Activated naive CD4-positive, alpha-beta T cell treated with Interleukin-2 at 50 U/mL for 16 hours (primary cell): ENCODE data around the gene NOX5.

ENCODE experiments used
- DNase-seq: peaks from one replicate; pipeline ENCODE4 v3.0.0-alpha.2; 2020

The NOX5 gene

DNA sequence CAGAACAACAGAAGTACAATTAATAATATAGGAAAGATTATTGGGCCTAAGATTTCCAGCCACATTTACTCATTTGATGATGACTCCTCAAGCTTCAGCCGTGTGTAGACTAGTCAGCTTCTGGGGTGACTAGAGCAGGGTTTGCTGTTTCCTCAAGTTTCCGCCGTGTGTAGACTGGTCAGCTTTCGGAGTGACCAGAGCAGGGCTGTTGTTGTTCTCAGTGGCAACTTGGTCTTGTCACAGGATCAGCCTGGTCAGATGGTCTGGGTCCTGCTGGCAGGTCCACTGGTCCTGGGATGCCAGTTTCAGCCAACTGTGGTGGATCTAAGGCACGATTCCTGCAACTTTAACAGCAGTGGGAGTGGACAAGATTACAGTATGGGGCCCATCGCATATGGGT, 21.8 kb upstream of the NOX5 start:
- DNase-seq, result no peak

DNA sequence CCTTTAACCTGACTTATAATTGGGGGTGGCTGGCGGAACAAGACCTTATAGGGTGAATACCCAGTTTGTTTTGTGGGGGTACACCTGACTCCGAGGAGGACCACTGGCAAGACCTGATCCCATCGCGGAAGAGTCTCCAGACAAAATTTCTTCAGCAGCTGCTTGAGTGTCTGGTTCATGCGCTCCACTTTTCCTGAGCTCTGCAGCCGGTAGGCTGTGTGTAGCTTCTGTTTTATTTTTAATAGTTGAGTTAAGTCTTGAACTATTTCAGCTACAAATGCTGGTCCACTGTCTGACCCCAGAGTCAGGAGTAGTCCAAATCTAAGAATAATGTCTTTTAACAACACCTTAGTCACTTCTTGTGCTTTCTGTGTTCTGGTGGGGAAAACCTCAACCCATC, 21.2 kb upstream of the NOX5 start:
- DNase-seq, result no peak

DNA sequence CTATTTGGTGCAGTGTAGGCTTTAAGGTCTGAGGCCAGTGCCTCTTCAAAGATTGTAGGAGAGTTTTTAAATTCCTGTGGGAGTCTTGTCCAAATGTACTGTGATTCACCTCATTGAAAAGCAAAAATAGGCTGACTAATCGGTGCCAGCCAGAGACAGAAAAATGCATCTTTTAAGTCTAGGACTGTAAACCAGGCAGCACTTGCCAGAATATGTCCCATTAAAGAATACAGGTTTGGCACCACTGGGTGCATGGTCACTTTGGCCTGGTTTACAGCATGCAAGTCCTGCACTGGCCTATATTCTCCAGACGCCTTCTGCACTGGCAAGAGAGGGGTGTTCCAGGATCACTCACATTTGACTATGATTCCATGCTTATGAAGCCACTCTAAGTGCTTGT, 20.3 kb upstream of the NOX5 start:
- no peak for DNase-seq

DNA sequence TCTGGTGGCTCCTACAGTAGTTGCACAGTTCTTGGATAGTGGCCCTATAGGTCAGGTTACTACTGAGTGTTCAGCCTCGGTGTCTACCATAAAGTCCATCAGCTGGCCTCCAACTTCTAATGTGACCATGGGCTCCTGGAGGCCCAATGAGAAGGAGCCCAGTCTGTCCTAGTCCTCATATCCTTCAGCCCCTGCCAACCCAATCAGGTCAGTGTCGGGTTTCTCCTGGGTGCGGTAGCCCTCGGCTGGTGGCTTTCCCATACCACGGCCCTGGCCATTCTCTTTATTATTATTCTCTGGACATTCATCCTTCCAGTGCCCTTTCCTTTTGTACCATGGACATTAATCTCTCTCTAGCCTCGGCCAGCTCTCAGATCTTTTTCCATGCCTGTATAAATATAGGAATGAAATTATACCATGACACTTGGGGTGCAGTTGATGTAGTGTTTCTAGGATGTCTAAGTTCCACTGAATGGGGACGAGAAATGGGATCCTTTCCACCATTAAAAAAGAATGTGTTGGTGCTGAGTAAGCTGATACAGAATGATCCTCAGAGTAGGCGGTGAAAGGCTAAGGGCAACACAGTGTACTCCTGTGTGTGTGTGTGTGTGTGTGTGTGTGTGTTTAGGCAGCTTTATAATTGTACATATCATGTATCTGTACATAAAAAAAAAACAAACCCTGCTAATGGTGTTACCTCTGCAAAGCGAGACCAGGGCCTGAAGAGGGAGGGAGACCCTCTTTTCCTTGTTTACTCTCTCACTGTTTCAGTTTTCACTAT, 19.3 kb upstream of the NOX5 start:
- no peak for DNase-seq

DNA sequence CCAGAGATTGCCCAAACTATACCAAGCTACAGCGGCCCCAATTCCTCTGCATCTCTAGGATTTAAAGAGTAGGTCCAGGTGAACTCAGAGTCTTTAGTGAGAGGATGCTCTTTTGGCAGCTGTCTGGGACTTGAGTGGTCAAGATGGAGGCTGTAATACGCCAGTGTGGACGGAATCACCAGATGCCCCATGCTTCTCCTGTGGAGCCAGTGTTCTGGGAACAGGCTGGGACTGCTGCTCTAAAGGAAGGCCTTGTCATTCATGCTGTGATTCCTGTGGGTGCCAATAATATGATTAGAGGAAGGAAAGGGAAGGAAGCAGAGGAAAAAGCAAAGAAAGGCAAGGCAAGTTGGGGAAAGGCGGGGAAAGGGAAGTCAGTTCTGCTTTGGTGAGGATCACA, 17.4 kb upstream of the NOX5 start:
- no peak for DNase-seq

DNA sequence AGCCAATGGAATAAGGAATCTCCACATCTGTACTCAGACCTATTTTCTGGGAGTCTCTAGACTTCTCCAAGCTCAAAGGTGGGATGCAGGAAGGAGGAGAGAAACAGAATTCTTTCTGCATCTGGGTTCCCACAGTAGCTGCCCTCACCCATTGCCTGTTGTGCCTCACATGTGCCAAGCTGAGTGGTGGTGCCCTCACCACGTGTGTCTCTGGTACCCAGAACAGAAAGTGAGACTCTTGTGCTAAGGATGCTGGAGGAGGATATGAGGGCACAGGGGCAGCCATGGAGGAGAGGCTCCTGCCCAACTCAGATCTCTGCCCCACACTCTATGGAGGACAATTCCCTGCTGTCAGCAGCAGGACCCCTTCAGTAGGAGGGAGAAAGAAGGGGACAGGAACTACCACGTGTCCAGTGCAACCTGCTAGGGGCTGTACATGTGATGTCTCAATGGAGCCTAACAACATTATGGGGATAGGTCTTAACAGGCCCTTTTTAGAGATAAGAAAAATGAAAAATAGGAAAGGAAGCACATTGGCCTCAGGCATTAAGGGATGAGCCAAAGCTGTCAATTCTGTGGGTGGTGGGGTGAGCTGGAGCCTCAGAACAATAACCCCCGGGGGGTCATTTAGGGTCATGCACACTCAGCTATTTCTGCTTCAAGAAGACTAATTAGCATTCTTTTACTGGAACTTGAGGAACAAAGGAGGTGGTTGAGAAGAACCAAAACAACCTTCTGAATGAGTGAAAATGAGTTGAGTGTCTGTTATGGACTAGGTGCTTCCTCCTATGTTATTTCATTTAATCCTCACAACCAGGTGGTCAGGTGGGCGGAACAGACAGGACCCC, 16.3 kb upstream of the NOX5 start:
- no peak for DNase-seq

DNA sequence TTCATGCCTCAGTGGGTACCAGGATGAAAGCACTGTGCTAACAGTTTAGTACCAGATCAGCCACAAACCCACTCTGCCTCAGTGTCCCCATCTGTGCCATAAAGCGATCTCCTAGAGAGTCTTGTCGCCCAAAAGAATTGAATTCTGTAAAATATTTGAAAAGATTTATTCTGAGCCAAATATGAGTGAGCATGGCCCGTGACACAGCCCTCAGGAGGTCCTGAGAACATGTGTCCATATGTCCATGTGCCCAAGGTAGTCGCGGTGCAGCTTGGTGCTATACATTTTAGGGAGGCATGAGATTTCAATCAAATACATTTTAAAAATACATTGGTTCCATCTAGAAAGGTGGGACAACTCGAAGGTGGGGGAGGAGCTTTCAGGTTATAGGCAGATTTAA, 15.4 kb upstream of the NOX5 start:
- no peak for DNase-seq

DNA sequence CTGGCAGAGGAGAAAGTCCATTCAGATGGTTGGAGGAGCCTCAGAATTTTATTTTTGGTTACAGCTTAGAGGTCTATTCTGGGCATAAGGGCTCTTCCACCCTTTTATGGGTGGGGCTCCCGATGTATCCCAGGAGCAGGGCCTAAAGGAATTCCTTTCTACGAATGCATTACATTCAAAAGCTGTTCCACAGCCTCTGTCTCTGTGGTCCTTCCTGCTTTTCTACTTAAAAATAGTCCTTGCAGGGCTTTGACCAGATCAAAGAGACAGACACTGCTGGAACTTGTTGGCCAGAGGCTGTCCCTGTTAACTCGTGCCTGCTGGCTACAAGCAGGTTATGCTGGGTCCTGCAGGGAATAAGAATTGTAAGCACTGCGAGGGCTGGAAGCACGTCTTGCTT, 14.4 kb upstream of the NOX5 start:
- no peak for DNase-seq

DNA sequence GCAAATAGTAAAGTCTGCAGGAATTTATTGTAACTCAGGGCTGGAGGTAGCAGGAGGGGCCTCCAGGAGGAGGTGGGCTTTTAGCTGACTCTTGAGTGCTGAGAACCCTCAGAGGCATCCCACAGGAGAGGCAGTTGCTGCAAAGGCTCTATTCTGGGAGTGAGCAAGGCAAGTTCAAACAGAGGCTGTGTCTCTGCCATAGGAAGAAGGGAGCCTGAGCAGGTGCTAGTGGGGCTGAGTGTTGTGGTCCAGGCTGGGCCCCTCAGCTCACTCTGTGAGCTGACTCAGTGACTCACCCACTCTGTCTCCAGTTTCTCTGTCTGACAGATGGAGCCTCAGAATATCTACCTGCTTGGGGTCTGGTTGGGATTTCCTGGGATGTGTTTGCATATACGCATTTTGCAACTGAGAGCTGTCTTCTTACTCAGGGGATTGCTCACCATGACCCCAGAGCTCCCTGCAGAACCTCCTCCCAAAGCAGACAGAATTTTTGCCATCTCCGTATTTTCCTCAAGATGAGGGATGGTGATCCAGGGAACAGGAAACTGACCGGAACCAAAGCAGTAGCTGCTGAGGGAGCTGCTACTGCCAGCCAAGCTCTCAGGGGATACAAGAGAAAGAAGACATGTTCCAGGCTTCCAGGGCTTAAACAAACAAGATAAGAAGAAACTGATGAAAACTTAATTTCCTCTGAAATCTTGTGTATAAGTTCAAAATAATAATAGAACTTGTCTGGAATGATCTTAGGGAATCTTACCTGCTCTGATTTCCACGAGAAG, 13.6 kb upstream of the NOX5 start:
- no peak for DNase-seq

DNA sequence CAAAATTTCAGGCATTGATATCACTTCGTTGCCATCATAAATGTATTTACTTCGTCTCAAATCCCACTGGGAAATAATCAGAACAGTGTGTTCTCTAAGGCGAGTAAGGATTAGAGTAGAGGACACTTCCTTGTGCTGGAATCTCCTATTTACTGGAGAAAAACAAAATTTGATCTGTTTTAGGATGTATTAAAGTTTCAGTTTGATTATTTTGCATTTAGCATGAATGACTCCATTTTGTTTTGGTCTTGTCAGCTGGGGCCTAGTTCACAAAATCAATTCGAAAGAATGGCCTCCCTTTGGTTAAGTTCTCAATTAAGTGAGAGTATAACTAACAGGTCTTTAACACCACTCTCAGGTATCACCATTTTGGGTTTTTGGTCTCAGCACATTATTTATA, 11.7 kb upstream of the NOX5 start:
- DNase-seq, result no peak

DNA sequence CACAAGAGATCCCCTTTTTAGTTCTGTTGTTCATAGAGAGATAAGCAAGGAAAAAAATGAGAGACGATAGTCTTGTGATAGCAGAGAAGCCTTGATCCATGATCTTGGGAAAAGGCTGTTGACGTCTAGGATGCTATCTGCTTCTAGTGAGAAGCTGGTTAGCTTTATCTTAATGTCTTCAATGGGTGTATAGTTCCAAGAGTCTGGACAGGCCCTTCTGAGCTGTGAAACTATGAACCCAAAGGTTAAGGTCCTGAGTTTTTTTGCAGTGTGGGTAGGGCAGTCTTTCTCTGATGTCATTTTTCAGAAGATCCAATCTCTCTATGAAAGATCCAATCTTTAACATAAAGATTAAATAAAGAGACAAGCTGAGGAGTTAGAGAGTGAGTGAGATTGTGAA, 10.5 kb upstream of the NOX5 start:
- DNase-seq, result no peak

DNA sequence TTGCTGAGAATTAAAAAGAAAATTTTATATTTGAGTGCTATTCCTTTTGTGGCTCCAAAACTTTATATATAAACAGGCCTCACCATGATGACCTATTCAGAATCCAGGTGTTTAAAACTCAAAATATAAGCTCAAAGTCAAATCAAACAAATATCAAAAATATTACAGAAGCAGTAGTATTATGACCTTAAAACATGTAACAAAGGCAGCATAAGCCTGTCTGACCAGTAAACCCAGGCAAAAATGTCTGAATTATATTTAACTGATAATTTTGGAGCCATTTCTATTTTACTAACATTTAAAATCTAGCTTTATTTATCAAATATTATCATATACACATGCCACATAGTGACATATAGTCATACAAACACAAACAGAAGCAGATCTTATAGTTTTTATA, 6.4 kb upstream of the NOX5 start:
- DNase-seq, result no peak

DNA sequence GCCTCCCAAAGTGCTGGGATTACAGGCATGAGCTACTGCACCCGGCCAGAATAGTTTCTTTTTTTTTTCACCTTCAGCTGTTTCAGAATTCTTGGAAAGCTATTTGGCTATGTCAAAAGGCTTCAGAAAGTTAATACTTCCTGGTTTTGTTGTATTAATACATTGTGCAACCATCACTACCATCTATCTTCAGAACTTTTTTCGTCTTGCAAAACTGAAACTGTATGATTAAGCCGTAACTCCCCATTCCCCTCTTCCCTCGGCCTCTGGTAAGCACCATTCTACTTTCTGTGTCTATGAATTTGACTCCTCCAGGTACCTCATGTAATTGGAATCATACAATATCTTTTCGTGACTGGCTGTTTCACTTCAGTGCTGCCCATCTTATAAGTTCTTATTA, 5.2 kb upstream of the NOX5 start:
- DNase-seq, result no peak

DNA sequence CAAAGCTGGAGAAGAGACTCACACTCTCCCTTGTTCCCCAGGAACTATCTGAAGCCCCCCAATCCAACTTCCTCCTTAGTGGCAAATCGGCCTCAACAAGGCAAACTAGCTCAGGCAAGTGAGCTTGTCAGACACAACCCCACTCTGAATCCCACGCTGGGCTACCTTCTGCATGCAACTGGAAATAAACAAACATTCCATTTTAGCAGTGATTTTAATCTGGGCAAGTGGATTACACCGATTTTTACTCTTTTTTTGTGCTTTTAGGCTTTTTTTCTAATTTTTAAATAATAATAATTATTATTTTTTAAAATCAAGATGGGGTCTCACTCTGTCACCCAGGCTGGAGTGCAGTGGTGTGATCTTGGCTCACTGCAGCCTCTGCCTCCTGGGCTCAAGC, 2.9 kb upstream of the NOX5 start:
- no peak for DNase-seq

DNA sequence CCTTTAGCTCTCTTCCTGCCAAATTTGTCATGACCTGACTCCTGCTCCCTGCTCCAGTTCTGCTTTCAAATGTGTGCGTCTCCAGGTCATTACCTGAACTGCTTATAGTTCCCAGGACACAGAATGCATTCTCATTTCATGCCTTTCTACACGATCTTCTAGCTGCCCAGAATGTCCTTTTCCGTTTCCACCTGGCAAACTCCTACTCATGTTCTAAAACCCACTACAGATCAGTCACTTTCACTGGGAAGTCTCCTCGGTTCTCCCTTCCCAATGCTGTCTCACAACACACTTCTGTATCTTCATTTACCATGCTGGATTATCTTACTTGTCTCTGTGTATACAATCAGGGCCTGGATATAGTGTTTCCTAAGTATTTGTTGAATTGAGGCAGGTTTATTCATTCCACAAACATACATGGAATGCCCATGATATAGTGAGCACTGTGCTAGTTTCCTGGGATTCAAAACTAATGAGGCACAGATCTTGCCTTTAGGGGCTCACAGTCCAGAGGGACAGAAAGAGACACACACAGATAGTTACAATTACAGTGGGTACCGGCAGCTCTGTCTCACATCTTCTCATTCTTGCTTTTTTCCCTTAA, 1.6 kb upstream of the NOX5 start:
- no peak for DNase-seq

DNA sequence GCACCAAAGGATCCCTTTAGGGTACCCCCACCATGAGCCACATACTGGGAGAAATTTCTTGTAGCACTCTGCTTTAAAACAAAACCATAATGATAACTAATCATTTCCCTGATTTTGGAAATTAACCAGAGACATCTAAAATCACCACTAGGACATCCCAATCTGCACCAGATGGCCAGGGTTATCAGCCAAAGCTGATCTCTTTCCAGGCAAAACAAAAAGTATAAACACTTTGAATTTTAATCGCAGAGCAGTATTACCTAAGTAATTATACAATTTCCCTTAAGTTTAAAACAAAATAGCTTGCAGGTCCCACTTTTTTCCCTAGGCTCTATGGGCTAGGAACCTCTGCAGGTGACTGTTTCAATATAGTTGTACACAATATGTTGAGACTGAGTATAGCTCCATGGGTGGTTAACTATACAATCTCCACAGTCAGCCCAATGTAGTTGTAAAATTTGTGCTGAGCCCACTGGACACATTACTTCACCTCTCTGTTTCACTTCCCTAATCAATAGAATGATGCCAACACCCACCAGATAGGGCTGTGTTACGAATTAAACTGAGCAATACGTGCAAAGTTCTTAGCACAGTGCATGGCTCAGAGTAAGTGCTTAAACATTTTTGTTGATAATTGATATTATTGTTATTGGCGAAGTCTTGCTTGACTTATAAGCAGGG, 629 bp upstream of the NOX5 start:
- DNase-seq, result no peak

DNA sequence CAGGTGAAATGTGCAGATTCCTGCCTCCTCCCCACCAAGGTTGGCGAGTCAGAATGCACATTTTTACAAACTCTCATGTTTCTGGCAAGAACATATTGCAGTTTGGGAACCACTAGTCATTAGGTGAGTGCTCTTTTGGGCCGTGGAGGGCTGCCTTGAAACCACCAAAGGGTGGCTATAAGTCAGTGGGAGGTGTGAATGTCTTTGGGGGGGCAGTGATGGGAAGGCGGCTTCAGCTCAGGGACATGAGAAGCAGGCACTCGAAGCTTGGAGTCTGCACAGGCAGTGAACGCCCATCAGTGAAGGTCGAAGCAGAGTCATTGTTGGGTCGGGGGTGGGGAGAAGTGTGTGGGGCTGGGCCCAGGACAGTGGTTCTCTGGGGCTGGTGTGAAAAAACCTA, 1.1 kb downstream of the NOX5 start:
- DNase-seq, result no peak

DNA sequence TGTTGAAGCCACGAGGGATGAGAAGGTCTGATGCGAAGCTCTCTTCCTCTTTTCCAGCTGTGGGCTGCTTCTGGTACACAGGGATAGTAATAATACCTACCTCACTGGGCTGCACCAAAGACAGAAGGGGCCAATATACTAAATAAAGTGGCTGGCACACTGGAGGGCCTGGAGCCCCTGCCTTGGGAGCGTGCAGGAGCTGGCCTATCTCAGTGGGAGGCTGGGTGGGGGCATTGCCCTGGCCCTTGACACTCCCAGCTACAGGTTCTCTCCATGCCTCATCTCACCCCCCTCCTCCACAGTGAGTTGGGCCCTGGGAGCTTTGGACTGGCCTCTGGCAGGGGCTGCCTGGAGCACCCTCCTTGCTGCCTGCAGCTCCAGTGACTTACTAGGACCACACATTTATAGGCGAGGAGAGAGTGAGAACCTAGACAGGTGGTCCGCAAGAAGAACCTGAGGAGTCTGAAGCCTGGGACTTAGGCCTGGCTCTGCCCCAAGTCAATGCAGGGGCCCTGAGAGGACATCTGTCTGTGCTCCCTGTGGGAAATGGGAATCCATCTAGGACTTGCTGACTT, 1.6 kb downstream of the NOX5 start:
- no peak for DNase-seq

DNA sequence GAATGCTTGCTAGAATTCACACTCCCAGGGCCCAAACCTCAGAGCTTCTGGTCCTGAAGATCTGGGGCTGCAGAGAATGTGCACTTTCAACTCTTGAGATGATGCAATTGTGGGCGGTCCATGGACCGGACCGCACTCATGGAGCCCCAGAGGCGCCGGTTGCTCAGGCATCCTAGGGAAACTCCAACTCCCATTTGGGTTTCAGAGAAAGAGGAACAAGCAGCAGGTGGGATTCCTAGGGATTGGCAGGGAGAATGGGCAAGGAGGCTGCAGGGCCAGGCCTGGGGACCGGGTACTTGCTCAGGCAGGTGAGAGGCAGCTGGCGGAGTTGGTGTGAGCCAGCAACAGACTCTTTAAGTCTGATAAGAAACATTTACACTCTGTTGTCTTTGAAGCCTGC, 3.5 kb downstream of the NOX5 start:
- no peak for DNase-seq

DNA sequence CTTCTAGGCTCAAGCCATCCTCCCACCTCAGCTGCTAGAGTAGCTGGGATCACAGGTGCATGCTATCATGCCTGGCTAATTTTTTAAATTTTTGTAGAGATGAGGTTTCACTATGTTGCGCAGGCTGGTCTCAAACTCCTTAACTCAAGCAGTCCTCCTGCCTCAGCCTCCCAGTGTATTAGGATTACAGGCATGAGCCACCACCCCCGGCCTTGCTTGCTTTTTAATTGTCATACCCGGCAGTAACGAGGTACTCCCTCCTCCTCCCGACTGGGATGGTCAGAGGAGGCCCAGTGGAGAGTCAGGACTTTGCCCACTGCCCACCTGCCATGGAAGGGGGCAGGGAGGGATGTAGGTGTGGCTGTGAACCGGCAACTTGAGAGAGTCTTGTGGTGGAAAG, 4.5 kb downstream of the NOX5 start:
- no peak for DNase-seq

DNA sequence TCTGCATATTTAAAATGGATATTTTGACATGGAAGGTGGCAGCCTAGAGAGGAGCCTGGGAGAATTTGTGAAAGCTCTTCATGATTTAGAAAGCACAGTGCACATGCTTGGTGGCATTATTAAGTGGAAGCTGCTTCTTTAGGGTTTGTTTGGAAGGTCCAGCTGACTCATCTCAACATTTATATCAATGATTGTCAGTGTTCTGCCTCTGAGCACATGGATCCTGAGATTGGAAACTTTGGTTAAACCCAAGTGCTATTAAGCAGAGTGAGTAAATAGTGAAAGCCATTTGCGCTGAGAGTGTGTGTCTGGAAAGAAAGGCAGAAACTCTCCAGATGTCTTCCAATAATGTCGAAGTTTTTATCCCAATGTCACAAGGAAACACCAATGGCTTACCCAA, 7.4 kb downstream of the NOX5 start:
- DNase-seq, result no peak

DNA sequence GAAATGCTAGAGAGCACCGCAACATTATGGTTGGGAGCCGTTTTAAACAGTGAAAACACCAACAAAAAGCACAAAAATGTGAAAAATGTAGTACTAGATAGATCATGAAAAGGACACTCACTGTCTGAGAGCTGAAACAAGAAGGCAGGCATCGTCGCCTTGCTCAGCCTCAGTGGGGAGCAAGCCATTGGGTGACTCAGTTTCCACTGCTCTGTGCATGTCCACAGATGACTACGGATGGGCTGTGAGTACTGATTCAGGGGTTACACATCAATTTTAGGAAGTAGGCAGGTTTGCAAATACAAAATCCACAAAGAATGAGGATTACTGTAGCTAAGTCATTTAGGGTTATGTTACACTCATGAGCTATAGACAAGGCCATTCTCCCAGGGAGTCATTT, 10.8 kb downstream of the NOX5 start:
- DNase-seq, result no peak
